IMR-90 (cell line): ENCODE results near the gene NXPH3. TPM values are rescaled to one million over a fixed set of nuclear protein-coding genes. Genes with fewer than 3 reads are reported as not detected.

Experiments used
- ATAC-seq: fragments of 200-7000 bp; cut with Tn5 transposase; 2 replicates; pipeline ENCODE4 v1.9.1; 2020; ENCODE audit warnings: low read depth, mild to moderate bottlenecking, moderate library complexity
- BruUV-seq: library from RNA; stranded (reverse); fragments of 400-500 nt; replicated peaks from 2 replicates; lab custom pipeline; 2021; lab: Mats Ljungman, UMichigan
- CTCF ChIA-PET: fragments of 300-600 bp; formaldehyde crosslinking; extraction: SDS; loops from one replicate; lab custom pipeline; 2021; ENCODE audit warnings: antibody characterized with exemption; lab: Yijun Ruan, JAX
- POLR2A ChIA-PET: fragments of 300-600 bp; sonication (Branson Sonifier 250); formaldehyde crosslinking; loops from one replicate; lab custom pipeline; 2022; ENCODE audit warnings: antibody characterized with exemption; ENCODE audit not compliant: unreplicated experiment; lab: Charles Lee
- DNase-seq: peaks from one replicate; pipeline ENCODE4 v3.0.0; 2013
- H2AFZ ChIP-seq: replicated peaks from 2 replicates; pipeline ENCODE3; 2013; ENCODE audit warnings: low read length, mild to moderate bottlenecking; ENCODE audit not compliant: poor library complexity
- H2AK5ac ChIP-seq: 2 replicates; pipeline ENCODE4 v1.6.1; 2013; ENCODE audit warnings: low read depth, low read length, inconsistent platforms
- H2AK9ac ChIP-seq: replicated peaks from 2 replicates; pipeline ENCODE3; 2013; ENCODE audit warnings: mild to moderate bottlenecking, low read depth, low read length, moderate library complexity; ENCODE audit not compliant: poor library complexity
- H2BK120ac ChIP-seq: 2 replicates; pipeline ENCODE4 v1.6.1; 2013; ENCODE audit warnings: low read depth, low read length, inconsistent platforms
- H2BK15ac ChIP-seq: 3 replicates; pipeline ENCODE4 v1.6.1; 2013; ENCODE audit warnings: low read depth, low read length, inconsistent platforms
- H2BK20ac ChIP-seq: 2 replicates; pipeline ENCODE4 v1.6.1; 2013; ENCODE audit warnings: low read depth, mild to moderate bottlenecking, inconsistent platforms, low read length, moderate library complexity
- H2BK5ac ChIP-seq: 2 replicates; pipeline ENCODE4 v1.6.1; 2013; ENCODE audit warnings: mild to moderate bottlenecking, low read depth, low read length, inconsistent platforms; ENCODE audit not compliant: poor library complexity, severe bottlenecking
- H3K14ac ChIP-seq: replicated peaks from 2 replicates; pipeline ENCODE4 v1.6.1; 2013; ENCODE audit warnings: low read depth, low read length, inconsistent platforms
- H3K18ac ChIP-seq: 2 replicates; pipeline ENCODE4 v1.6.1; 2013; ENCODE audit warnings: low read depth, low read length, control low read depth
- H3K23ac ChIP-seq: 2 replicates; pipeline ENCODE4 v1.6.1; 2013; ENCODE audit warnings: low read depth, low read length, inconsistent platforms
- H3K27ac ChIP-seq: 2 replicates; pipeline ENCODE4 v1.5.1; 2013; ENCODE audit warnings: mild to moderate bottlenecking, control low read depth, low read length; ENCODE audit not compliant: insufficient read depth
- H3K27me3 ChIP-seq: 2 replicates; pipeline ENCODE4 v1.6.1; 2013; ENCODE audit warnings: low read length; ENCODE audit not compliant: control insufficient read depth, insufficient read depth
- H3K36me3 ChIP-seq: 2 replicates; pipeline ENCODE4 v1.6.1; 2013; ENCODE audit warnings: low read length, mixed read lengths; ENCODE audit not compliant: control insufficient read depth, insufficient read depth
- H3K4ac ChIP-seq: 2 replicates; pipeline ENCODE4 v1.6.1; 2013; ENCODE audit warnings: low read depth, low read length, inconsistent platforms
- H3K4me1 ChIP-seq: 2 replicates; pipeline ENCODE4 v1.6.1; 2013; ENCODE audit warnings: low read length, mixed read lengths; ENCODE audit not compliant: control insufficient read depth, insufficient read depth
- H3K4me2 ChIP-seq: 2 replicates; pipeline ENCODE4 v1.6.1; 2013; ENCODE audit warnings: low read depth, mild to moderate bottlenecking, control low read depth, low read length, moderate library complexity
- H3K4me3 ChIP-seq: 2 replicates; pipeline ENCODE4 v1.5.1; 2013; ENCODE audit warnings: low read depth, mild to moderate bottlenecking, control low read depth, low read length, moderate library complexity; ENCODE audit not compliant: insufficient read depth
- H3K56ac ChIP-seq: 2 replicates; pipeline ENCODE4 v1.6.1; 2013; ENCODE audit warnings: low read length, inconsistent platforms; ENCODE audit not compliant: insufficient read depth; ENCODE audit errors: extremely low read depth
- H3K79me1 ChIP-seq, 2 experiments: 2 replicates each; pipeline ENCODE4 v1.6.1; 2013; ENCODE audit warnings: low read length in 2 of 2, inconsistent platforms in 1 of 2, low read depth in 1 of 2
- H3K9ac ChIP-seq: 2 replicates; pipeline ENCODE4 v1.6.1; 2013; ENCODE audit warnings: low read depth, low read length, control low read depth
- H3K9me1 ChIP-seq: 2 replicates; pipeline ENCODE4 v1.6.1; 2013; ENCODE audit warnings: low read length, inconsistent platforms; ENCODE audit not compliant: insufficient read depth
- H3K9me3 ChIP-seq: 2 replicates; pipeline ENCODE4 v1.6.1; 2013; ENCODE audit warnings: low read length; ENCODE audit not compliant: control insufficient read depth, insufficient read depth
- H4K20me1 ChIP-seq: 2 replicates; pipeline ENCODE4 v1.6.1; 2013; ENCODE audit warnings: low read length, inconsistent platforms; ENCODE audit not compliant: insufficient read depth
- H4K5ac ChIP-seq: 2 replicates; pipeline ENCODE4 v1.6.1; 2013; ENCODE audit warnings: mild to moderate bottlenecking, low read depth, low read length, control low read depth
- H4K8ac ChIP-seq, 2 experiments: 2 replicates each; pipeline ENCODE4 v1.6.1; 2013; ENCODE audit warnings: low read depth in 2 of 2, low read length in 2 of 2, control low read depth in 1 of 2, inconsistent platforms in 1 of 2
- H4K91ac ChIP-seq: 2 replicates; pipeline ENCODE4 v1.6.1; 2013; ENCODE audit warnings: low read depth, low read length, inconsistent platforms; ENCODE audit not compliant: insufficient read depth
- BHLHE40 ChIP-seq: fragments of 150-350 bp; IDR thresholded peaks from 2 replicates; pipeline ENCODE4 v1.6.1; 2016; ENCODE audit warnings: mild to moderate bottlenecking, low read depth, low read length
- CEBPB ChIP-seq: IDR thresholded peaks from 2 replicates; pipeline ENCODE4 v1.6.1; 2012; ENCODE audit warnings: low read depth, low read length, improper control_type of control experiment
- CHD1 ChIP-seq: IDR thresholded peaks from 2 replicates; pipeline ENCODE4 v1.6.1; 2012; ENCODE audit warnings: low read depth, low read length, improper control_type of control experiment
- FOS ChIP-seq: fragments of 150-350 bp; IDR thresholded peaks from 2 replicates; pipeline ENCODE4 v1.6.1; 2016; ENCODE audit warnings: low read depth, low read length
- POLR2A ChIP-seq: IDR thresholded peaks from 2 replicates; pipeline ENCODE4 v1.6.1; 2012; ENCODE audit warnings: mild to moderate bottlenecking, low read depth, low read length
- RCOR1 ChIP-seq: IDR thresholded peaks from 2 replicates; pipeline ENCODE4 v1.6.1; 2012; ENCODE audit warnings: mild to moderate bottlenecking, low read length, improper control_type of control experiment; ENCODE audit not compliant: insufficient replicate concordance
- WGBS, 2 experiments: methylation state at CpG; one replicate each; pipeline versions ENCODE4 v1.1.5 to v1.1.7; 2013; ENCODE audit warnings: missing lambda C conversion rate in 2 of 2; ENCODE audit not compliant: insufficient read length in 1 of 2; ENCODE audit errors: extremely low coverage in 2 of 2; 5-methylcytosine and 5-hydroxymethylcytosine counted together
- dilution Hi-C: fragments of 300-500 bp; cut with HindIII; formaldehyde crosslinking; loops from one replicate; pipeline ENCODE4 v1.14.3; 2018; ENCODE audit warnings: low sequenced_read_pairs; ENCODE audit not compliant: unreplicated experiment
- in situ Hi-C: fragments of 300-500 bp; cut with MboI; formaldehyde crosslinking; loops from 3 replicates; pipeline ENCODE4 v1.14.3; 2019; ENCODE audit warnings: low sequenced_read_pairs, inconsistent platforms, mixed read lengths
- intact Hi-C: fragments of 100-400 bp; cut with micrococcal nuclease; formaldehyde crosslinking; loops from 2 replicates; pipeline ENCODE4 v1.10.0; 2022
- polyA plus RNA-seq, 3 experiments: library from polyadenylated mRNA; depleted of rRNA; stranded (reverse); fragments of >200 nt; gene quantifications; 2 replicates each; pipeline ENCODE4 v1.2.3, GENCODE V29; 2012; ENCODE audit warnings: low replicate concordance in 1 of 3
- total RNA-seq: library from RNA; depleted of rRNA; stranded (reverse); fragments of >200 nt; gene quantifications from 2 replicates; pipeline ENCODE4 v1.2.3, GENCODE V29; 2012
- TF ChIP-seq, protein P1 (sequence below): conservative IDR thresholded peaks from 2 replicates; pipeline ENCODE4 v1.5.1; 2012; ENCODE audit warnings: mild to moderate bottlenecking, low read depth, low read length, improper control_type of control experiment
- TF ChIP-seq, protein P2 (sequence below): fragments of 150-350 bp; IDR thresholded peaks from 2 replicates; pipeline ENCODE4 v1.6.1; 2016; ENCODE audit warnings: low read depth, mild to moderate bottlenecking, low read length, moderate library complexity, borderline replicate concordance
- TF ChIP-seq, protein P3 (sequence below): fragments of 150-350 bp; IDR thresholded peaks from 2 replicates; pipeline ENCODE4 v1.6.1; 2017; ENCODE audit warnings: mild to moderate bottlenecking, antibody characterized with exemption, low read length, low read depth

NXPH3 gene
- total and polyA plus RNA-seq, 2 of the 4 experiments (the other 2 are of a cell fraction): 0.18 to 0.31 TPM

DNA sequence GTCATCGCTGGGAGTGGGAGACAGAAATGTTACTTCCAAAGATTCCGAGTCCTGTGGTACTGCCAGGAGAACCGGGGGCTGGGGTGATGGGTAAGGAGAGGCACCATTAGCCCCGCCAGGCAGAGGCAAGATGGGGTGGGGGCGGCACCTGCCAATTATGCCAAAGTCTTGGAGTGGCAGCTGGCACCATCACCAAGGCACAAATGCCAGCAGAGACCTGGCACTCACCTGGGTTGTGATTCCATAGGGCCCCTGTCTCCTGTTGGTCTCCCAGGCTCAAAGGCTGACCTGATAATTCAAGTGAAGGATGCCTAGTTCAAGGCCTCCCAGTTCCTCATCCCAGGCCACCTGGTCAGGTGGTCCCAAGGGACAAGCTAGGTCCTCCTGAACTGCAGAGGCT, 7.6 kb downstream of the NXPH3 start:
- dilution Hi-C loops: no loop called here
- Histone ChIP-seq H3K27ac (no peak overlapping the region), H3K4ac (no peak overlapping the region), H3K9me1 (peaks cover 6% of the 10 kb centered on the region), H4K5ac (no peak overlapping the region), H3K36me3 (no peaks in the 10 kb centered on the region), H4K91ac (no peak overlapping the region), H3K9ac (no peak overlapping the region), H4K20me1 (no peaks in the 10 kb centered on the region), H2AK9ac (peak overlapping the region; percentile 9), H3K27me3 (peaks cover 1% of the 10 kb centered on the region; the same call in 1 of the 2 replicates), H3K23ac (no peak overlapping the region), H3K4me3 (no peak overlapping the region), H2BK5ac (no peak overlapping the region), H3K4me1 (peaks cover 1% of the 10 kb centered on the region; the same call in 1 of the 2 replicates), H3K18ac (no peak overlapping the region), H2BK120ac (no peak overlapping the region), H3K56ac (no peak overlapping the region), H2AFZ (no peak overlapping the region), H2BK15ac (no peak overlapping the region), H3K4me2 (no peak overlapping the region), H3K14ac (no peak overlapping the region), H3K9me3 (no peaks in the 10 kb centered on the region), H3K79me1 (no peaks in the 10 kb centered on the region), H2BK20ac (no peak overlapping the region), H2AK5ac (no peak overlapping the region), H4K8ac (no peak overlapping the region)
- TF ChIP-seq, protein P1, sequence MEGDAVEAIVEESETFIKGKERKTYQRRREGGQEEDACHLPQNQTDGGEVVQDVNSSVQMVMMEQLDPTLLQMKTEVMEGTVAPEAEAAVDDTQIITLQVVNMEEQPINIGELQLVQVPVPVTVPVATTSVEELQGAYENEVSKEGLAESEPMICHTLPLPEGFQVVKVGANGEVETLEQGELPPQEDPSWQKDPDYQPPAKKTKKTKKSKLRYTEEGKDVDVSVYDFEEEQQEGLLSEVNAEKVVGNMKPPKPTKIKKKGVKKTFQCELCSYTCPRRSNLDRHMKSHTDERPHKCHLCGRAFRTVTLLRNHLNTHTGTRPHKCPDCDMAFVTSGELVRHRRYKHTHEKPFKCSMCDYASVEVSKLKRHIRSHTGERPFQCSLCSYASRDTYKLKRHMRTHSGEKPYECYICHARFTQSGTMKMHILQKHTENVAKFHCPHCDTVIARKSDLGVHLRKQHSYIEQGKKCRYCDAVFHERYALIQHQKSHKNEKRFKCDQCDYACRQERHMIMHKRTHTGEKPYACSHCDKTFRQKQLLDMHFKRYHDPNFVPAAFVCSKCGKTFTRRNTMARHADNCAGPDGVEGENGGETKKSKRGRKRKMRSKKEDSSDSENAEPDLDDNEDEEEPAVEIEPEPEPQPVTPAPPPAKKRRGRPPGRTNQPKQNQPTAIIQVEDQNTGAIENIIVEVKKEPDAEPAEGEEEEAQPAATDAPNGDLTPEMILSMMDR: no peak
- TF ChIP-seq FOS: no peak
- TF ChIP-seq, protein P2, sequence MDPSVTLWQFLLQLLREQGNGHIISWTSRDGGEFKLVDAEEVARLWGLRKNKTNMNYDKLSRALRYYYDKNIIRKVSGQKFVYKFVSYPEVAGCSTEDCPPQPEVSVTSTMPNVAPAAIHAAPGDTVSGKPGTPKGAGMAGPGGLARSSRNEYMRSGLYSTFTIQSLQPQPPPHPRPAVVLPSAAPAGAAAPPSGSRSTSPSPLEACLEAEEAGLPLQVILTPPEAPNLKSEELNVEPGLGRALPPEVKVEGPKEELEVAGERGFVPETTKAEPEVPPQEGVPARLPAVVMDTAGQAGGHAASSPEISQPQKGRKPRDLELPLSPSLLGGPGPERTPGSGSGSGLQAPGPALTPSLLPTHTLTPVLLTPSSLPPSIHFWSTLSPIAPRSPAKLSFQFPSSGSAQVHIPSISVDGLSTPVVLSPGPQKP: no peak
- no peak for TF ChIP-seq RCOR1
- no peak for TF ChIP-seq CHD1
- TF ChIP-seq CEBPB: no peak
- TF ChIP-seq POLR2A: no peak
- TF ChIP-seq BHLHE40: no peak
- TF ChIP-seq, protein P3, sequence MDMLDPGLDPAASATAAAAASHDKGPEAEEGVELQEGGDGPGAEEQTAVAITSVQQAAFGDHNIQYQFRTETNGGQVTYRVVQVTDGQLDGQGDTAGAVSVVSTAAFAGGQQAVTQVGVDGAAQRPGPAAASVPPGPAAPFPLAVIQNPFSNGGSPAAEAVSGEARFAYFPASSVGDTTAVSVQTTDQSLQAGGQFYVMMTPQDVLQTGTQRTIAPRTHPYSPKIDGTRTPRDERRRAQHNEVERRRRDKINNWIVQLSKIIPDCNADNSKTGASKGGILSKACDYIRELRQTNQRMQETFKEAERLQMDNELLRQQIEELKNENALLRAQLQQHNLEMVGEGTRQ: no peak
- 100% methylated on average over 1 of the region's 5 CpGs; no CpG with 5 or more reads in 1 of the 2 experiments for WGBS, 2 experiments
- intact Hi-C loops: no loop called here
- no TSS peak for BruUV-seq
- ChIA-PET CTCF (no interaction called here), POLR2A (no interaction called here)
- DNase-seq (no peak), ATAC-seq (no peak)
- in situ Hi-C loops: no loop called here
